ENCODE results near the gene MARCHF9. TPM values are rescaled to one million over a fixed set of nuclear protein-coding genes. Genes with fewer than 3 reads are reported as not detected.

The MARCHF9 gene
- total and polyA plus RNA-seq, 2 donors = 4.0 to 12.2 TPM

- Histone ChIP-seq H3K4me3 (ENCODE audit: low read depth, low read length) (no peak overlapping the region), H3K27ac (ENCODE audit: low read depth) (no peak overlapping the region), H3K4me1 (ENCODE audit: insufficient read depth) (peaks cover 2% of the 10 kb centered on the region), H3K36me3 (ENCODE audit: insufficient read depth) (no peaks in the 10 kb centered on the region)
- DNase-seq (ENCODE audit: extremely low spot score) = no peak
- WGBS = 42% methylated on average over 5 of the region's 5 CpGs
Observed at GRCh38 chr12:57729321-57729844, 25.5 kb upstream of the MARCHF9 start.

- DNase-seq (ENCODE audit: extremely low spot score) = no peak
- Histone ChIP-seq H3K4me3 (ENCODE audit: low read depth, low read length) (no peak overlapping the region), H3K36me3 (ENCODE audit: insufficient read depth) (no peaks in the 10 kb centered on the region), H3K27ac (ENCODE audit: low read depth) (no peak overlapping the region), H3K4me1 (ENCODE audit: insufficient read depth) (peaks cover 2% of the 10 kb centered on the region)
- WGBS = 81% methylated on average over 13 of the region's 13 CpGs
Observed at GRCh38 chr12:57730336-57731067, 24.4 kb upstream of the MARCHF9 start.

GRCh38 chr12:57731411-57732080, 23.4 kb upstream of the MARCHF9 start:
- 77% methylated on average over 19 of the region's 19 CpGs for WGBS
- H3K4me1 ChIP-seq (ENCODE audit: insufficient read depth) = peaks cover 2% of the 10 kb centered on the region
- H3K27ac ChIP-seq (ENCODE audit: low read depth) = no peak overlapping the region
- no peak for DNase-seq (ENCODE audit: extremely low spot score)
- H3K4me3 ChIP-seq (ENCODE audit: low read depth, low read length) = no peak overlapping the region
- H3K36me3 ChIP-seq (ENCODE audit: insufficient read depth) = no peaks in the 10 kb centered on the region

DNA sequence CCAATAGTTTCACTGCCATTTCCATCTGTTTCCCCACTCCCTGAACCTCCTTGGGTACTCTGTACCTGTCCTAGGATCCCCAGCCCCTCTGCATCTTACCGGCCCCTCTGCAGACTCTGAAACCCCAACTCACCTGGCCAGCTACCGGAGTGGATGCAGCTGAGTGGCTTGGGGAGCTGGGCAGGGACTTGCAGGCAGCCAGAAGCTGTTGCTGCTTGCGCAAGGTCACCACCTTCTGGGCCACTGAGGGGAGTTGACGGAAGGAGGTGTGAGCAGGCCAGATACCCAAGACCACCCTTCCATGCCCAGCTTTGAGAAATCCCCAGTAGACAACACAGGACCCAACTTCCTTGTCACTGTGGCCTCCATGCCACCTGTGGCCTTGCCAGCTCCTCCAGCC, 22.6 kb upstream of the MARCHF9 start:
- DNase-seq (ENCODE audit: extremely low spot score) = no peak
- Histone ChIP-seq H3K4me3 (ENCODE audit: low read depth, low read length) (no peak overlapping the region), H3K27ac (ENCODE audit: low read depth) (no peak overlapping the region), H3K36me3 (ENCODE audit: insufficient read depth) (no peaks in the 10 kb centered on the region), H3K4me1 (ENCODE audit: insufficient read depth) (no peaks in the 10 kb centered on the region)
- WGBS = 62% methylated on average over 4 of the region's 4 CpGs

DNA sequence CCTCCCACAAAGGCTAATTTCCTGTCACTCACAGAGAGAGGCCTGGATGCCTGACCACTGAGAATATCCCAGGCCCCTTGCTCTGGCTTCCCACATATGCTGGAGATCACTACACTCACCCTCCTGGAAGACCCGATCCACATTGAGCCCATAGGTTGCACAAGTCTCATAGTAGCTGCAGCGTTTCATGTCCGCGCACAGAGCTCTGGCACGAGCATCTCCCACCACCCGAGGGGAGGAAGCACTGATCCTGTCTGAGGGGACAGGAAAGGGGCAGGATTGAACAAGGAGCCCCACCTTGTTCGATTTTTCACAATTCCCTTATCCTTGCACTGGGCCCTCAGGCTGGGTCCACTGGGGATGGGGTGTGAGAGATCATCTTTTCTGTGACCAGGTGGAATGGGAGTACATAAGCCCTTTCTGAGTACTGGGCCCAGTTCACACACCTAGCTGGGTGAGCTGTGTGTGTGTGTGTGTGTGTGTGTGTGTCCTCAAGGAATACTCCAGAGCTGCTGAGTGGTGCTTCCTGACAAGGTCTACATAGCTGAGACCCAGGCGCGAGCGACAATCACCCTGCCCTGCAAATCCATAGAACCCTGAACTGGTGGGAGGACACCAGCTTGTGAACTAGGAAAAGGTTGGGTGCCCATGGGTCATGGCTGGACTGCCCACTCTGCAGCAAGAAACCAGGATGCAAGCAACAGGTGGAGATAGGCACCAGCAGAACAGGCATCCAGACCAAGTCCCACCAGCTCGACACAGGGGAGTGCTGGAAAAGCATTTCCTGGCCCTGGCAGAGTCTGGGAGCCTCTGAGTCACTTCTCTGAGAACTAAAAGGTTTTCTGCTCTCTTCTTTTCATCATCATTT, 21.9 kb upstream of the MARCHF9 start:
- Histone ChIP-seq H3K4me1 (ENCODE audit: insufficient read depth) (no peaks in the 10 kb centered on the region), H3K27ac (ENCODE audit: low read depth) (no peak overlapping the region), H3K4me3 (ENCODE audit: low read depth, low read length) (no peak overlapping the region), H3K36me3 (ENCODE audit: insufficient read depth) (no peaks in the 10 kb centered on the region)
- WGBS = 76% methylated on average over 11 of the region's 11 CpGs
- DNase-seq (ENCODE audit: extremely low spot score) = no peak

- H3K27ac ChIP-seq (ENCODE audit: low read depth) = no peak overlapping the region
- H3K4me3 ChIP-seq (ENCODE audit: low read depth, low read length) = no peak overlapping the region
- H3K4me1 ChIP-seq (ENCODE audit: insufficient read depth) = no peaks in the 10 kb centered on the region
- DNase-seq (ENCODE audit: extremely low spot score) = no peak
- H3K36me3 ChIP-seq (ENCODE audit: insufficient read depth) = no peaks in the 10 kb centered on the region
- 78% methylated on average over 6 of the region's 6 CpGs for WGBS
Observed at GRCh38 chr12:57733928-57734327, 21.0 kb upstream of the MARCHF9 start.

- DNase-seq (ENCODE audit: extremely low spot score) = no peak
- no peaks in the 10 kb centered on the region for H3K36me3 ChIP-seq (ENCODE audit: insufficient read depth)
- H3K4me1 ChIP-seq (ENCODE audit: insufficient read depth) = no peaks in the 10 kb centered on the region
- WGBS = 75% methylated on average over 4 of the region's 4 CpGs
- no peak overlapping the region for H3K4me3 ChIP-seq (ENCODE audit: low read depth, low read length)
- H3K27ac ChIP-seq (ENCODE audit: low read depth) = no peak overlapping the region
Observed at GRCh38 chr12:57734591-57734990, 20.3 kb upstream of the MARCHF9 start.

- H3K4me3 ChIP-seq (ENCODE audit: low read depth, low read length) = no peak overlapping the region
- H3K4me1 ChIP-seq (ENCODE audit: insufficient read depth) = no peaks in the 10 kb centered on the region
- DNase-seq (ENCODE audit: extremely low spot score) = no peak
- H3K36me3 ChIP-seq (ENCODE audit: insufficient read depth) = no peaks in the 10 kb centered on the region
- WGBS = 15% methylated on average over 8 of the region's 8 CpGs
- no peak overlapping the region for H3K27ac ChIP-seq (ENCODE audit: low read depth)
Observed at GRCh38 chr12:57735198-57735855, 19.6 kb upstream of the MARCHF9 start.

DNA sequence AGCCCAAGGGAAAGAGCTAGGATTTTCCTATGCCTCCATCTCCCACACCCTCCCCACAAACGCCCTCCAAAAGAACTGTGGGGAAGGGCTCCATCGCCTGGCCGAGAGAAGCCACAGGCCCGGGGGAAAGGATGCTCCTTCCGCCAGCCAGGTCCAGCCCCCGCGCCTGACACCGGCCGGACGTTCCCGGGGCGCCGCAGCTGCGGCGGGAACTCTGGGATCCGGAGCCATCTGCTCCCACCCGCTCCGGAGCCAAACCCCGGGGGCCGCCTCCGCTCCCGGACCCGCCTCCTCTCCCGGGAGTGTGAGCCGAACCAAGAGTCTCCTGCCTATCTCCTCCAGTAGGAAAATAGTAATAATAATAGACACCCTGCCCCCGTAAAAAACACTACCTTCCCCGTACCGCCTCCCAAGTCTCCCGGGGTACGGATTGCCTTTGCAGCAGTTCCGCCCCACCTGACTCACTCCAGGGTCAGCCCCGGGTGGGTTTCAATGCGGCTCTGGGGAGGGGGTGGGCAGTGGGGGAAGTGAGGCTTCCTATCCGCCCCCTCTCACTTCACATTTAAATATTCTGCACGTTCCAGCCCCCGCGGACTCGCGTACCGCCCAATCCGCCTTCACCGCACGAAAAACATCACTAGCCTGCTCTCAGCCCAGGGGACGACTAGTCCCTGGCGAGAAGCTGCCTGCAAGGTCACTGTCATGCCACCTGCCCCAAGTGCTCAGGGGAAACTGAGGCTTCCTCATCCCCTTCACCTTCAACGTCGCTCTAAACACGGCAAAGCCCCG, 18.8 kb upstream of the MARCHF9 start:
- 13% methylated on average over 49 of the region's 49 CpGs for WGBS
- Histone ChIP-seq H3K4me1 (ENCODE audit: insufficient read depth) (no peaks in the 10 kb centered on the region), H3K27ac (ENCODE audit: low read depth) (no peak overlapping the region), H3K36me3 (ENCODE audit: insufficient read depth) (no peaks in the 10 kb centered on the region), H3K4me3 (ENCODE audit: low read depth, low read length) (no peak overlapping the region)
- DNase-seq (ENCODE audit: extremely low spot score) = no peak

DNA sequence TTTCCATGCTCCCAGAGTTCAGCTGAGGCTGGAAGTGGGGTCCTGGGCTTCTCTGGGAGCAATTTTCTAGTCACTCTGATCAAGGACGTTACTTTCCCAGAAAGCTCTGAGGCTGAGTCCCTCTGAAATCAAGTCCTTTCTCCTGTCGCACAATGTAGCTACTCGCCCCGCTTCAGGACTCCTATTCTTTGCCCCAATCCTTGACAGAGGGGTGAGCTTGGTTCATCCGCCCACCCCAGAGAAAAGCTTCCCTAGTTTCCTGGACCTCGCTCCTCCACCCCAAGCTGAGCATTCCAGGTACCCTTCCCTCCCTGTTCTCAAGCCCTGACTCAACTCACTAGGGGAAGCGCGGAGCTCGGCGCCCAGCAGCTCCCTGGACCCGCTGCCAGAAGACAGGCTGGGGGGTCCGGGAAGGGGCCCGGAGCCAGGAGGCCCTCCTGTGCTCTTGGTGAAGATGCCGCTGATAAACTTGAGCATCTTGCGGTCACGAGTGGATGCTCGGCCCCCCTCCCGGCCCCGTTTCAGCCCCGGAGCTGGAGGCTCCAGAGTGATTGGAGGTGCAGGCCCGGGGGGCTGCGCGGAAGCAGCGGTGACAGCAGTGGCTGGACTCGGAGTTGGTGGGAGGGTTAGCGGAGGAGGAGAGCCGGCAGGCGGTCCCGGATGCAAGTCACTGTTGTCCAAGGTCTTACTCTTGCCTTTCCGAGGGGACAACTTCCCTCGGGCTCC, 18.0 kb upstream of the MARCHF9 start:
- DNase-seq (ENCODE audit: extremely low spot score) = no peak
- no peaks in the 10 kb centered on the region for H3K36me3 ChIP-seq (ENCODE audit: insufficient read depth)
- H3K27ac ChIP-seq (ENCODE audit: low read depth) = no peak overlapping the region
- no peak overlapping the region for H3K4me3 ChIP-seq (ENCODE audit: low read depth, low read length)
- WGBS = 16% methylated on average over 31 of the region's 31 CpGs
- no peaks in the 10 kb centered on the region for H3K4me1 ChIP-seq (ENCODE audit: insufficient read depth)

DNA sequence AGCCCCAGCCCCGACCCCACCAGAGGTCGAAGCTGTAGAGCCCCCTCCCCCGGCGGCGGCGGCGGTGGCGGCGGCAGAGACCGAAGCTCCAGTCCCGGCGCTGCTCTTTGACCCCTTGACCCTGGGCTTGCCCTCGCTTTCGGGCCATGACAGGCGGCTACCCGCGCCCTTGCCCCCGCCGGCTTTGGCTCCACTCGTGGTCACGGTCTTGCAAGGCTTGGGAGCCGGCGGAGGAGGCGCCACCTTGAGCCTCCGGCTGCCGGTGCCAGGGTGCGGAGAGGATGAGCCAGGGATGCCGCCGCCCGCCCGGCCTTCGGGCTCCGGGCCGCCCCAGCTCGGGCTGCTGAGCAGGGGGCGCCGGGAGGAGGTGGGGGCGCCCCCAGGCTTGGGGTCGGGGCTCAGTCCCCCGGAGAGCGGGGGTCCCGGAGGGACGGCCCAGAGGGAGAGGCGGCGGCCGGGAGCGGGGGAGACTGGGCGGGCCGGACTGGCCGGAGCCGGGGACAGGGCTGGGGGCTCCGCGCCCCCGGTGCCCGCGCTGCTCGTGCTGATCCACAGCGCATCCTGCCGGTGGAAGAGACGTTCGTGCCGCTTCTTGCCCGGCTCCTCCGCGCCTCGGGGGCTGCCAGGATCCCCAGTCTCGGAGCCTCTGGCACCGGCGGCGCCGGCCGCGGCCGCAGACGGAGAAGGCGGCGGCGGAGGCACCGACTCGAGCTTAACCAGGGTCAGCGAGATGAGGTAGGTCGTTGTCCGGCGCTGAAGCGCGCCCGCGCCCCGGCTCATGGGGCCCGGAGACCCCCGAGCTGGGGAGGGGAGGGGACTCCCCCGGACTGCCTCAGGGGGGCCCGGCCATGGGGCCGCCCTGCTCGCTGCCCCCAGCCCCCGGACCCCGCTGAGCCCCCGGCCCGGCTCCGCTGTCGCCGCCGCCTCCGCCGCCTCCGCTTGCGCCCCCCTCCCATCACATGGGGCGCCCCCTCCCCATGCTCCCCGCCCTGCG, 17.1 kb upstream of the MARCHF9 start:
- 9% methylated on average over 110 of the region's 110 CpGs for WGBS
- no peaks in the 10 kb centered on the region for H3K36me3 ChIP-seq (ENCODE audit: insufficient read depth)
- H3K27ac ChIP-seq (ENCODE audit: low read depth) = no peak overlapping the region
- H3K4me1 ChIP-seq (ENCODE audit: insufficient read depth) = no peaks in the 10 kb centered on the region
- DNase-seq (ENCODE audit: extremely low spot score) = no peak
- H3K4me3 ChIP-seq (ENCODE audit: low read depth, low read length) = peak overlapping the region; percentile 29
